Raji (cell line): ENCODE measurements around the gene ACLY.

Experiments
- POLR2A ChIP-seq: IDR thresholded peaks from 2 replicates; pipeline ENCODE4 v1.6.1; 2011; ENCODE audit warnings: low read depth, low read length, control low read depth; ENCODE audit not compliant: insufficient read depth

Gene ACLY

GRCh38 chr17:41835800-41836549 lies 82.8 kb downstream of the ACLY start, which contains the start of gene NT5C3B:
NT5C3B (minus strand) TSS chr17:41836232; CDS start chr17:41836193, 39 bp downstream.
- TF ChIP-seq POLR2A, result peak; percentile 56

- TF ChIP-seq POLR2A, result no peak
Measured at GRCh38 chr17:41835214-41835799, 83.4 kb downstream of the ACLY start.

GRCh38 chr17:41825175-41825845 lies 93.4 kb downstream of the ACLY start:
- no peak for TF ChIP-seq POLR2A

GRCh38 chr17:41824086-41824485 lies 94.7 kb downstream of the ACLY start:
- TF ChIP-seq POLR2A, result no peak

GRCh38 chr17:41823580-41823979 lies 95.2 kb downstream of the ACLY start:
- TF ChIP-seq POLR2A, result no peak

- no peak for TF ChIP-seq POLR2A
Measured at GRCh38 chr17:41823141-41823524, 95.6 kb downstream of the ACLY start.

- TF ChIP-seq POLR2A, result no peak
Measured at GRCh38 chr17:41822216-41823140, 96.3 kb downstream of the ACLY start.

- TF ChIP-seq POLR2A, result no peak
Measured at GRCh38 chr17:41821776-41822175, 97.0 kb downstream of the ACLY start.

GRCh38 chr17:41818024-41818423 lies 100.7 kb downstream of the ACLY start:
- no peak for TF ChIP-seq POLR2A
